GM10266 (cell line): Measurements from ENCODE around the gene MYCBPAP.

Experiments
- DNase-seq: peaks from one replicate; pipeline ENCODE4 v3.0.0; 2012; ENCODE audit errors: extremely low spot score
- CTCF ChIP-seq: IDR thresholded peaks from 2 replicates; pipeline ENCODE4 v1.5.1; 2012; ENCODE audit warnings: mild to moderate bottlenecking, low read depth; ENCODE audit not compliant: control insufficient read depth, insufficient read depth; ENCODE audit errors: missing control alignments

The MYCBPAP gene

GRCh38 chr17:50562242-50563091, 54.2 kb downstream of the MYCBPAP start:
- no peak for DNase-seq

GRCh38 chr17:50563092-50563511, 54.9 kb downstream of the MYCBPAP start:
- TF ChIP-seq CTCF, result no peak
- no peak for DNase-seq

More at GRCh38 chr17:50562242-50563091, 54.2 kb downstream of the MYCBPAP start:
- TF ChIP-seq CTCF, result no peak

DNA sequence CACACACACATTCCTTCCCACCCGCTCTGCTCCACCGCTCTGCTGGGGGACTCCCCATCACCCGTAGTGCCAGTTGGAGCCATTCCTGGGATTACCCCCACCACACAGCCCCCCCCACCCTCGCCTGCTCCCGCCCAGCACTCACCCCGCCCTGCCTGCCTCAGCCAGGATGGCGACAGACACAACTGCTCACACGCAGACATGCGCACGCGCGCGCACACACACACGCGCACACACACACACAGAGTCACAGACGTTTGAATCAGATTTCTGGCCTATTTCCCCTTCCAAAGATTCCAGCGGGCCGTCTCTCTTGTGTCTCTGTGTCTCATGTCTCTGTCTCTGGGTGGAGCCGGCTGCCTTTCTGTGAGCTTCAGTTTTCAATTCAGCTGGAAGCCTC, 56.7 kb downstream of the MYCBPAP start:
- DNase-seq, result no peak
- TF ChIP-seq CTCF, result no peak

GRCh38 chr17:50565402-50566350, 57.4 kb downstream of the MYCBPAP start:
- TF ChIP-seq CTCF, result no peak
- DNase-seq, result no peak

GRCh38 chr17:50566886-50567285, 58.6 kb downstream of the MYCBPAP start:
- no peak for DNase-seq
- TF ChIP-seq CTCF, result no peak

DNA sequence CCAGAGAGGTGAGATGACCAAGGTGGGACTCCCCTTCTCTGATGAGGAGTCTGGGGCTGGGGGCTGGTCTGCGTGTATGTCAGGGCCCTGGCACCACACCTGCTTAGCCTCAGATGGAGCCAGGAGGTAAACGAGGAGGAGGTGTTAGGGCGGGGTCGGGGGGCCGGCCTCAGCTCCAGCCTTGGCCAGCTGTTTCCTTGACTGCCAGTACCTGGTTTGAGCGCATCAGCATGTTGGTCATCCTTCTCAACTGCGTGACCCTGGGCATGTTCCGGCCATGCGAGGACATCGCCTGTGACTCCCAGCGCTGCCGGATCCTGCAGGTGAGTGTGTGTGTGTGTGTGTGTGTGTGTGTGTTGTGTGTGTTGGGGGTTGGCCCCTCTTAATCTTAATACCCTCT, 60.4 kb downstream of the MYCBPAP start:
- DNase-seq, result no peak
- TF ChIP-seq CTCF, result no peak

DNA sequence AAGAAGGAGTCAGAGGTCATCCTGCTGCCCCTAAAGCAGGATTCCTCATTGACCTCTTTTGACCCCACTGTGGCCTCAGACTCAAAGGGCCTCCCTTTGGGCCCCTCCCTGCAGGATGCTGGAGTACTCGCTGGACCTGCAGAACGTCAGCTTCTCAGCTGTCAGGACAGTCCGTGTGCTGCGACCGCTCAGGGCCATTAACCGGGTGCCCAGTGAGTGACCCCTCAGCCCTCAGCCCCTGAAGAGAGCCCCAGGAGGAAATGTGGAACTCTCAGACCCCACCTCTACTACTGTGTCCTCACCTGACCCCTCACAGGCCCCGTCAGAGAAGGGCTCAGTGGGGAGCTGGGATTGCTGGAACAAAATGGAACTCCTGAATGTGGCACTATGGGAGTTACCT, 61.4 kb downstream of the MYCBPAP start:
- DNase-seq, result no peak
- no peak for TF ChIP-seq CTCF
